ENCODE results near the gene RIPK1. TPM values are rescaled to one million over a fixed set of nuclear protein-coding genes. Genes with fewer than 3 reads are reported as not detected.
A peak's percentile ranks its signal among the peaks of the same experiment; 100 is the strongest.

Gene RIPK1
- total RNA-seq, 4 donors from 2014 or later: 25.6 to 37.6 (median 32.2) TPM

DNA sequence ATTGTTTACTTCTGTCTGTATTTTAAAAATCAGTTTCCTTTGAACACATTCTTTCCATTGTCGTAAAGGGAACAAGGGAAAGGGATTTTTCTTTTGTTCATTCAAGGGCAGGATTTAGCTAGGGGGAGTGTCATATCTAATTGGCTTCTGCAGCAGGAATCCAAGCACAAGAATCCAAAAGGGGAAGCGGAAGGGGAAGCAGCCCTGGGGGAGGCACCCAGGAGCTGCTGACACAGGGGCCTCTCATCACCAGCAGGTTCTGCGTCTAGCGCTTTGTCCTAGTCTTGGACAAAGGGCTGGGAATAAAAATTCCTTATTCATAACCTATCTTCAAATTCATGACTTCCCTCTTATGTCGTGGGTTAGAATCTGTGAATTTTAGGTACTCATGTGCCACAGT, 13.7 kb downstream of the RIPK1 start:
- no peak for TF ChIP-seq POLR2AphosphoS5 (IDR thresholded peaks at IDR 0.05)
- TF ChIP-seq, protein P1, sequence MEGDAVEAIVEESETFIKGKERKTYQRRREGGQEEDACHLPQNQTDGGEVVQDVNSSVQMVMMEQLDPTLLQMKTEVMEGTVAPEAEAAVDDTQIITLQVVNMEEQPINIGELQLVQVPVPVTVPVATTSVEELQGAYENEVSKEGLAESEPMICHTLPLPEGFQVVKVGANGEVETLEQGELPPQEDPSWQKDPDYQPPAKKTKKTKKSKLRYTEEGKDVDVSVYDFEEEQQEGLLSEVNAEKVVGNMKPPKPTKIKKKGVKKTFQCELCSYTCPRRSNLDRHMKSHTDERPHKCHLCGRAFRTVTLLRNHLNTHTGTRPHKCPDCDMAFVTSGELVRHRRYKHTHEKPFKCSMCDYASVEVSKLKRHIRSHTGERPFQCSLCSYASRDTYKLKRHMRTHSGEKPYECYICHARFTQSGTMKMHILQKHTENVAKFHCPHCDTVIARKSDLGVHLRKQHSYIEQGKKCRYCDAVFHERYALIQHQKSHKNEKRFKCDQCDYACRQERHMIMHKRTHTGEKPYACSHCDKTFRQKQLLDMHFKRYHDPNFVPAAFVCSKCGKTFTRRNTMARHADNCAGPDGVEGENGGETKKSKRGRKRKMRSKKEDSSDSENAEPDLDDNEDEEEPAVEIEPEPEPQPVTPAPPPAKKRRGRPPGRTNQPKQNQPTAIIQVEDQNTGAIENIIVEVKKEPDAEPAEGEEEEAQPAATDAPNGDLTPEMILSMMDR (IDR thresholded peaks at IDR 0.05): no peak
- TF ChIP-seq POLR2A (IDR thresholded peaks at IDR 0.05): no peak
- no peak for TF ChIP-seq EP300 (IDR thresholded peaks at IDR 0.05)
- Histone ChIP-seq H3K4me1 (no peaks in the 10 kb centered on the region), H3K27me3 (no peaks in the 10 kb centered on the region), H3K4me3 (no peak overlapping the region), H3K27ac (no peak overlapping the region), H3K36me3 (peaks cover 90% of the 10 kb centered on the region), H3K9me3 (no peaks in the 10 kb centered on the region)
- DNase-seq (ENCODE audit: low spot score in 2 of 2): no peak
- WGBS: 94% methylated on average over 5 of the region's 5 CpGs

DNA sequence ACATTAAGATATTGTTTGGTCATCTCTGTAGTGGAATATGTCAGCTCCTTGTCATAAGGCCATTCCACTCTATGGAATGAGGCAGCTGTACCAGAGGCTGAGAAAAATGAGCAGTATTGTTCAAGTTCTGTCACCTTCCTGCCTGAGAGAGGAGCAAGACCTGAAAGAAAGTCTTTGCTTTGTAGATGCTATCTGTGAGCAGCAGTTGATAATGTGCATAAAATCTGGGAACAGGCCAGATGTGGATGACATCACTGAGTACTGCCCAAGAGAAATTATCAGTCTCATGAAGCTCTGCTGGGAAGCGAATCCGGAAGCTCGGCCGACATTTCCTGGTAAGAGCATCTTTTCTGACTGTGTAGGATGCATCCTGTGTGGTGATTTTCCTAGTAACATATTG, 16.8 kb downstream of the RIPK1 start:
- DNase-seq (ENCODE audit: low spot score in 2 of 2): no peak
- Histone ChIP-seq H3K27ac (no peak overlapping the region), H3K4me1 (peaks cover 9% of the 10 kb centered on the region), H3K9me3 (no peaks in the 10 kb centered on the region), H3K36me3 (peaks cover 68% of the 10 kb centered on the region), H3K4me3 (no peak overlapping the region), H3K27me3 (no peaks in the 10 kb centered on the region)
- TF ChIP-seq POLR2AphosphoS5 (IDR thresholded peaks at IDR 0.05) (no peak), EP300 (IDR thresholded peaks at IDR 0.05) (no peak), POLR2A (IDR thresholded peaks at IDR 0.05) (no peak)
- TF ChIP-seq, protein P1 (IDR thresholded peaks at IDR 0.05): no peak
- WGBS: 93% methylated on average over 4 of the region's 4 CpGs

DNA sequence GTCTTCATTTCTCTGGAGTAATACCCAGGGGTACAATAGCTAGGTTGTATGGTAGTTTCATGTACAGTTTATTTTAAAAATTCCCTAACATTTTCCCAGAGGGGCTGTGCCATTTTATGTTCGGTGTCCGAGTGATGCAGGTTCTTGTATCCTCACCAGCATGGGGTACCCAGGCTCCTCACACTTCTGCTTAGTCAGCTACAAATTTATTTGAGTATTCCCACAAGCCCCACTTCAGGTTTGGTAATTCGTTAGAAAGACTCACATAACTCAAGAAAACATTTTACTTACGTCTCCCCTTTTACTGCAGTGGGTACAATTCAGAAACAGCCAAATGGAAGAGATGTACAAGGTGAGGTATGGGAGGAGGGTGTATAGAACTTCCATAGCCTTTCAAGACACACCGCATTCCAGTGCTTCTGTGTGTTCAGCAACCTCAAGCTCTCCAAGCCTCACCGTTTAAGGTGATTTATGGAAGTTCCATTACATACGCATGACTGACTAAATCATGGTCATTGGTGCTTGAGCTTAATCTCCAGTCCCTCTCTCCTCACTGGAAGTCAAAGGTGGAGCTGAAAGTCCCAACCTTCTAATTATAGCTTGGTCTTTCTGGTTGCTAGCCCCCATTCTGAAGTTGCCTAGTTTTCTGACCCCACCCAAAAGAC, 18.1 kb downstream of the RIPK1 start:
- TF ChIP-seq, protein P1 (IDR thresholded peaks at IDR 0.05): no peak
- no peak overlapping the region for H3K27ac ChIP-seq
- H3K4me1 ChIP-seq: peaks cover 9% of the 10 kb centered on the region
- H3K9me3 ChIP-seq: no peaks in the 10 kb centered on the region
- H3K4me3 ChIP-seq: no peak overlapping the region
- no peak for DNase-seq (ENCODE audit: low spot score in 2 of 2)
- no peaks in the 10 kb centered on the region for H3K27me3 ChIP-seq
- peaks cover 61% of the 10 kb centered on the region for H3K36me3 ChIP-seq
- WGBS: 61% methylated on average over 7 of the region's 7 CpGs

DNA sequence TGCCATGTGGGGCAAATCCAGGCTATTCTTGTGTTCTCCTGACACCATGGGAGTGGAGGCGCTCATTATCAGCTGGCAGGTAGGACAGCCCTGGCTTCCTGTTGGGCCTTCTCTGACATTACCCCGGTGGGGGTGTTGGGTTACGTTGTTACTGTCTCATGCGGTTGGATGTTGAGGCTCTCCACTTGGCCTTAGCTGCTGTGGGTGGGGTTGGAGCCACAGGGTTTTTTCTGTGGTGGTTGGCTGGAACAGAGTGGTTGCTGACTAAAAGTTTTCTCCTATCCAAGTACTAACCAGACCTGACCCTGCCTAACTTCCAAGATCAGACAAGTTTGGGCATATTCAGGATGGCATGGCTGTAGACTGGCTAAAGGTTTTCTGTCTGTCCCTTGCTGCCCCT, 20.2 kb downstream of the RIPK1 start:
- H3K27me3 ChIP-seq: no peaks in the 10 kb centered on the region
- H3K4me1 ChIP-seq: peaks cover 9% of the 10 kb centered on the region
- no peaks in the 10 kb centered on the region for H3K9me3 ChIP-seq
- TF ChIP-seq POLR2A (IDR thresholded peaks at IDR 0.05) (no peak), EP300 (IDR thresholded peaks at IDR 0.05) (no peak), POLR2AphosphoS5 (IDR thresholded peaks at IDR 0.05) (no peak)
- TF ChIP-seq, protein P1 (IDR thresholded peaks at IDR 0.05): no peak
- peaks cover 47% of the 10 kb centered on the region for H3K36me3 ChIP-seq
- no peak overlapping the region for H3K4me3 ChIP-seq
- WGBS: 73% methylated on average over 3 of the region's 4 CpGs
- H3K27ac ChIP-seq: peak overlapping the region; percentile 39
- no peak for DNase-seq (ENCODE audit: low spot score in 2 of 2)

DNA sequence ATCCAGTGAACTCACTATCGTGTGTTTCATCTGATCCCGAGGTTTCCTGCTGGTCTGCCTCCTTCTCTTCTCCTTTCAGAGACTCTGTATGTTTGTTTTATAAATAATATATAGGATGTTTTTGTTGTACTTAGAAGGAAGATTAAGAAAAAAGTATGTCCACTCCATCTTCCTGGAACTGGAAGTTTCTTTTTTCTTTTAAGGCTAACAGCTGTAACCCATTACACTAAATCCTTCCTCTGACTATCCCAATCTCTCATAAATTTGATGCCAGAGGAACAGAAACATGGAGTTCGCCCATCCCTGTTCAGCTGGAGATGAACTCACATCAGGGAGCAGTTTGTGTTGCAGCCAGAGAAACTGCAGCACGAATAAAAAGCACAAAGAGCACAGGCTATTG, 20.7 kb downstream of the RIPK1 start:
- peaks cover 9% of the 10 kb centered on the region for H3K4me1 ChIP-seq
- H3K36me3 ChIP-seq: peaks cover 43% of the 10 kb centered on the region
- no peak for DNase-seq (ENCODE audit: low spot score in 2 of 2)
- no peaks in the 10 kb centered on the region for H3K9me3 ChIP-seq
- peak overlapping the region; percentile 39 for H3K27ac ChIP-seq
- no peak overlapping the region for H3K4me3 ChIP-seq
- TF ChIP-seq POLR2A (IDR thresholded peaks at IDR 0.05): no peak
- no peak for TF ChIP-seq POLR2AphosphoS5 (IDR thresholded peaks at IDR 0.05)
- TF ChIP-seq, protein P1 (IDR thresholded peaks at IDR 0.05): no peak
- TF ChIP-seq EP300 (IDR thresholded peaks at IDR 0.05): no peak
- no peaks in the 10 kb centered on the region for H3K27me3 ChIP-seq
- 60% methylated on average over 4 of the region's 4 CpGs for WGBS
